PC-3 (cell line): ENCODE data around the gene PDGFD. TPM values are rescaled to one million over a fixed set of nuclear protein-coding genes. Genes with fewer than 3 reads are reported as not detected.

Experiments
- ATAC-seq: fragments of 200-7000 bp; cut with Tn5 transposase; 2 replicates; pipeline ENCODE4 v1.9.1; 2020; ENCODE audit warnings: mild to moderate bottlenecking, moderate library complexity
- BruUV-seq: library from RNA; stranded (reverse); fragments of 400-500 nt; replicated peaks from 2 replicates; lab custom pipeline; 2021; lab: Mats Ljungman, UMichigan
- CTCF ChIA-PET: fragments of 300-600 bp; sonication (Branson Sonifier 250); formaldehyde crosslinking; loops from one replicate; lab custom pipeline; 2022; ENCODE audit warnings: antibody characterized with exemption; lab: Charles Lee
- POLR2A ChIA-PET: fragments of 300-600 bp; sonication (Branson Sonifier 250); formaldehyde crosslinking; loops from one replicate; lab custom pipeline; 2022; ENCODE audit warnings: antibody characterized with exemption; ENCODE audit not compliant: unreplicated experiment; lab: Charles Lee
- DNase-seq: peaks from one replicate; pipeline ENCODE4 v3.0.0-alpha.2; 2015
- H2AFZ ChIP-seq: fragments of 300-600 bp; sonication (generic); 2 replicates; pipeline ENCODE4 v1.6.0; 2016; ENCODE audit warnings: antibody characterized with exemption, low read length
- H3F3A ChIP-seq: fragments of 300-600 bp; sonication (generic); one replicate; pipeline ENCODE4 v1.6.0; 2017; ENCODE audit warnings: antibody characterized with exemption, low read length, control low read depth, mild to moderate bottlenecking; ENCODE audit not compliant: unreplicated experiment
- H3K27ac ChIP-seq: fragments of 300-600 bp; sonication (generic); 2 replicates; pipeline ENCODE4 v1.5.1; 2016; ENCODE audit warnings: mild to moderate bottlenecking, low read length
- H3K27me3 ChIP-seq: fragments of 300-600 bp; sonication (generic); 2 replicates; pipeline ENCODE4 v1.6.1; 2016; ENCODE audit warnings: low read length, mixed read lengths
- H3K36me3 ChIP-seq: fragments of 300-600 bp; sonication (generic); 2 replicates; pipeline ENCODE4 v1.6.1; 2016; ENCODE audit warnings: low read depth, mixed run types, low read length, mixed read lengths
- H3K4me1 ChIP-seq: fragments of 300-600 bp; sonication (generic); 2 replicates; pipeline ENCODE4 v1.5.1; 2016; ENCODE audit warnings: low read length; ENCODE audit not compliant: insufficient read depth
- H3K4me2 ChIP-seq: fragments of 300-600 bp; sonication (generic); 2 replicates; pipeline ENCODE4 v1.6.0; 2016; ENCODE audit warnings: low read length
- H3K4me3 ChIP-seq: fragments of 300-600 bp; sonication (generic); 2 replicates; pipeline ENCODE4 v1.5.1; 2016; ENCODE audit warnings: mild to moderate bottlenecking, low read length, mixed read lengths
- H3K79me2 ChIP-seq: fragments of 300-600 bp; sonication (generic); 2 replicates; pipeline ENCODE4 v1.6.1; 2017; ENCODE audit warnings: low read length, mixed read lengths
- H3K9ac ChIP-seq: fragments of 300-600 bp; sonication (generic); 2 replicates; pipeline ENCODE4 v1.6.0; 2016; ENCODE audit warnings: mild to moderate bottlenecking, low read length
- H3K9me2 ChIP-seq: fragments of 300-600 bp; sonication (generic); replicated peaks from 2 replicates; pipeline ENCODE4 v1.6.1; 2016; ENCODE audit warnings: mixed run types, low read length, mixed read lengths
- H3K9me3 ChIP-seq: fragments of 300-600 bp; sonication (generic); 2 replicates; pipeline ENCODE4 v1.6.1; 2016; ENCODE audit warnings: low read length, mixed read lengths
- H4K20me1 ChIP-seq: fragments of 300-600 bp; sonication (generic); 2 replicates; pipeline ENCODE4 v1.6.1; 2016; ENCODE audit warnings: low read length, mixed read lengths
- CTCF ChIP-seq: fragments of 300-600 bp; sonication (generic); conservative IDR thresholded peaks from 2 replicates; pipeline ENCODE4 v1.5.1; 2017; ENCODE audit warnings: antibody characterized with exemption, low read depth, mild to moderate bottlenecking, low read length
- EZH2 ChIP-seq: fragments of 300-600 bp; sonication (generic); IDR thresholded peaks from one replicate; pipeline ENCODE4 v1.6.1; 2017; ENCODE audit warnings: antibody characterized with exemption, mild to moderate bottlenecking, low read length; ENCODE audit not compliant: unreplicated experiment
- EZH2phosphoT487 ChIP-seq: fragments of 300-600 bp; sonication (generic); IDR thresholded peaks from 2 replicates; pipeline ENCODE4 v1.6.1; 2018; ENCODE audit warnings: mild to moderate bottlenecking, antibody characterized with exemption, low read length, borderline replicate concordance
- intact Hi-C: fragments of 100-400 bp; cut with micrococcal nuclease; formaldehyde crosslinking; loops from 2 replicates; pipeline ENCODE4 v1.9.0; 2023
- total RNA-seq: library from RNA; depleted of rRNA; stranded (reverse); fragments of >200 nt; gene quantifications from 2 replicates; pipeline ENCODE4 v1.2.3, GENCODE V29; 2014

PDGFD gene
- total RNA-seq, 1 experiment from 2014 or later, result 5.0 TPM

- Histone ChIP-seq H3K79me2 (no peaks in the 10 kb centered on the region), H3K36me3 (no peaks in the 10 kb centered on the region), H3F3A (no peaks in the 10 kb centered on the region), H3K27me3 (no peaks in the 10 kb centered on the region), H3K27ac (no peak overlapping the region), H4K20me1 (no peaks in the 10 kb centered on the region), H3K4me1 (no peaks in the 10 kb centered on the region), H2AFZ (no peak overlapping the region), H3K4me3 (no peak overlapping the region), H3K4me2 (no peak overlapping the region), H3K9ac (no peak overlapping the region), H3K9me2 (no peaks in the 10 kb centered on the region), H3K9me3 (no peaks in the 10 kb centered on the region)
- POLR2A ChIA-PET, result interaction anchor here (0.7 kb wide), 1 partner anchor 11 kb away, joined by 6 read pairs; no protein-coding TSS in a partner anchor
- no peak for ATAC-seq
- TF ChIP-seq EZH2phosphoT487, result no peak
- no peak for TF ChIP-seq CTCF
- TF ChIP-seq EZH2, result no peak
- intact Hi-C loops, result no loop called here
- no TSS peak for BruUV-seq
- no peak for DNase-seq
- CTCF ChIA-PET, result no interaction called here
Observed at GRCh38 chr11:104024572-104024971, 139.4 kb downstream of the PDGFD start.

- TF ChIP-seq EZH2, result no peak
- TF ChIP-seq EZH2phosphoT487, result no peak
- TF ChIP-seq CTCF, result no peak
- ATAC-seq, result no peak
- no peak overlapping the region for H3K4me2 ChIP-seq
- H3K79me2 ChIP-seq, result no peaks in the 10 kb centered on the region
- H3K27ac ChIP-seq, result no peak overlapping the region
- no peaks in the 10 kb centered on the region for H3K4me1 ChIP-seq
- peaks cover 12% of the 10 kb centered on the region; the same call in 1 of the 2 replicates for H3K27me3 ChIP-seq
- no peaks in the 10 kb centered on the region for H3K9me3 ChIP-seq
- DNase-seq, result no peak
- no TSS peak for BruUV-seq
- ChIA-PET POLR2A (no interaction called here), CTCF (no interaction called here)
- H3K4me3 ChIP-seq, result no peak overlapping the region
- H3F3A ChIP-seq, result no peaks in the 10 kb centered on the region
- H3K9me2 ChIP-seq, result no peaks in the 10 kb centered on the region
- H3K36me3 ChIP-seq, result no peaks in the 10 kb centered on the region
- H2AFZ ChIP-seq, result no peak overlapping the region
- no peak overlapping the region for H3K9ac ChIP-seq
- intact Hi-C loops, result no loop called here
- H4K20me1 ChIP-seq, result no peaks in the 10 kb centered on the region
Observed at GRCh38 chr11:104015649-104016415, 148.1 kb downstream of the PDGFD start.

GRCh38 chr11:104011044-104011443, 152.9 kb downstream of the PDGFD start:
- Histone ChIP-seq H3K79me2 (no peaks in the 10 kb centered on the region), H3K9me2 (no peaks in the 10 kb centered on the region), H3K4me3 (no peak overlapping the region), H3K4me1 (no peaks in the 10 kb centered on the region), H3F3A (no peaks in the 10 kb centered on the region), H3K4me2 (no peak overlapping the region), H3K27ac (no peak overlapping the region), H3K27me3 (peaks cover 10% of the 10 kb centered on the region; the same call in 1 of the 2 replicates), H3K9me3 (no peaks in the 10 kb centered on the region), H3K9ac (no peak overlapping the region), H3K36me3 (no peaks in the 10 kb centered on the region), H4K20me1 (no peaks in the 10 kb centered on the region), H2AFZ (no peak overlapping the region)
- no peak for TF ChIP-seq CTCF
- no peak for TF ChIP-seq EZH2phosphoT487
- TF ChIP-seq EZH2, result no peak
- ChIA-PET CTCF (no interaction called here), POLR2A (no interaction called here)
- intact Hi-C loops, result no loop called here
- DNase-seq, result no peak
- ATAC-seq, result no peak
- BruUV-seq, result no TSS peak
